ENCODE data around the gene TET2.

The TET2 gene

GRCh38 chr4:105306158-105306781 lies 159.6 kb downstream of the TET2 start:
- Histone ChIP-seq H3K36me3 (ENCODE audit: control insufficient read depth, insufficient read depth, low read length) (no peaks in the 10 kb centered on the region), H3K4me1 (ENCODE audit: control insufficient read depth, insufficient read depth, low read length) (no peaks in the 10 kb centered on the region), H3K9ac (ENCODE audit: low read depth, low read length) (no peak overlapping the region), H3K9me3 (ENCODE audit: control insufficient read depth, insufficient read depth, low read length) (no peaks in the 10 kb centered on the region), H3K4me3 (ENCODE audit: low read depth, low read length) (no peak overlapping the region), H3K27me3 (ENCODE audit: control insufficient read depth, insufficient read depth, low read length) (no peaks in the 10 kb centered on the region)

- no peaks in the 10 kb centered on the region for H3K9me3 ChIP-seq (ENCODE audit: control insufficient read depth, insufficient read depth, low read length)
Measured at GRCh38 chr4:105306820-105307219, 160.1 kb downstream of the TET2 start.

GRCh38 chr4:105318486-105318885 lies 171.8 kb downstream of the TET2 start:
- H3K4me3 ChIP-seq (ENCODE audit: low read depth, low read length): no peak overlapping the region
- no peaks in the 10 kb centered on the region for H3K36me3 ChIP-seq (ENCODE audit: control insufficient read depth, insufficient read depth, low read length)
- H3K9ac ChIP-seq (ENCODE audit: low read depth, low read length): no peak overlapping the region
- H3K4me1 ChIP-seq (ENCODE audit: control insufficient read depth, insufficient read depth, low read length): no peaks in the 10 kb centered on the region
- no peaks in the 10 kb centered on the region for H3K27me3 ChIP-seq (ENCODE audit: control insufficient read depth, insufficient read depth, low read length)
- peaks cover 4% of the 10 kb centered on the region for H3K9me3 ChIP-seq (ENCODE audit: control insufficient read depth, insufficient read depth, low read length)

More at GRCh38 chr4:105306820-105307219, 160.1 kb downstream of the TET2 start:
- H3K9ac ChIP-seq (ENCODE audit: low read depth, low read length): no peak overlapping the region
- H3K27me3 ChIP-seq (ENCODE audit: control insufficient read depth, insufficient read depth, low read length): no peaks in the 10 kb centered on the region
- H3K36me3 ChIP-seq (ENCODE audit: control insufficient read depth, insufficient read depth, low read length): no peaks in the 10 kb centered on the region
- H3K4me1 ChIP-seq (ENCODE audit: control insufficient read depth, insufficient read depth, low read length): no peaks in the 10 kb centered on the region
- no peak overlapping the region for H3K4me3 ChIP-seq (ENCODE audit: low read depth, low read length)

GRCh38 chr4:105327222-105327621 lies 180.5 kb downstream of the TET2 start:
- no peak overlapping the region for H3K9ac ChIP-seq (ENCODE audit: low read depth, low read length)
- H3K9me3 ChIP-seq (ENCODE audit: control insufficient read depth, insufficient read depth, low read length): no peaks in the 10 kb centered on the region
- no peak overlapping the region for H3K4me3 ChIP-seq (ENCODE audit: low read depth, low read length)
- H3K36me3 ChIP-seq (ENCODE audit: control insufficient read depth, insufficient read depth, low read length): no peaks in the 10 kb centered on the region
- no peaks in the 10 kb centered on the region for H3K4me1 ChIP-seq (ENCODE audit: control insufficient read depth, insufficient read depth, low read length)
- H3K27me3 ChIP-seq (ENCODE audit: control insufficient read depth, insufficient read depth, low read length): no peaks in the 10 kb centered on the region

- Histone ChIP-seq H3K36me3 (ENCODE audit: control insufficient read depth, insufficient read depth, low read length) (no peaks in the 10 kb centered on the region), H3K4me3 (ENCODE audit: low read depth, low read length) (no peak overlapping the region), H3K9ac (ENCODE audit: low read depth, low read length) (no peak overlapping the region), H3K9me3 (ENCODE audit: control insufficient read depth, insufficient read depth, low read length) (no peaks in the 10 kb centered on the region), H3K27me3 (ENCODE audit: control insufficient read depth, insufficient read depth, low read length) (no peaks in the 10 kb centered on the region), H3K4me1 (ENCODE audit: control insufficient read depth, insufficient read depth, low read length) (no peaks in the 10 kb centered on the region)
Measured at GRCh38 chr4:105327956-105328355, 181.3 kb downstream of the TET2 start.

- H3K4me1 ChIP-seq (ENCODE audit: control insufficient read depth, insufficient read depth, low read length): no peaks in the 10 kb centered on the region
- H3K4me3 ChIP-seq (ENCODE audit: low read depth, low read length): no peak overlapping the region
- no peaks in the 10 kb centered on the region for H3K9me3 ChIP-seq (ENCODE audit: control insufficient read depth, insufficient read depth, low read length)
- H3K27me3 ChIP-seq (ENCODE audit: control insufficient read depth, insufficient read depth, low read length): no peaks in the 10 kb centered on the region
- no peaks in the 10 kb centered on the region for H3K36me3 ChIP-seq (ENCODE audit: control insufficient read depth, insufficient read depth, low read length)
- H3K9ac ChIP-seq (ENCODE audit: low read depth, low read length): no peak overlapping the region
Measured at GRCh38 chr4:105329081-105329480, 182.4 kb downstream of the TET2 start.
